ENCODE data around the gene PCYT1A.

DNA sequence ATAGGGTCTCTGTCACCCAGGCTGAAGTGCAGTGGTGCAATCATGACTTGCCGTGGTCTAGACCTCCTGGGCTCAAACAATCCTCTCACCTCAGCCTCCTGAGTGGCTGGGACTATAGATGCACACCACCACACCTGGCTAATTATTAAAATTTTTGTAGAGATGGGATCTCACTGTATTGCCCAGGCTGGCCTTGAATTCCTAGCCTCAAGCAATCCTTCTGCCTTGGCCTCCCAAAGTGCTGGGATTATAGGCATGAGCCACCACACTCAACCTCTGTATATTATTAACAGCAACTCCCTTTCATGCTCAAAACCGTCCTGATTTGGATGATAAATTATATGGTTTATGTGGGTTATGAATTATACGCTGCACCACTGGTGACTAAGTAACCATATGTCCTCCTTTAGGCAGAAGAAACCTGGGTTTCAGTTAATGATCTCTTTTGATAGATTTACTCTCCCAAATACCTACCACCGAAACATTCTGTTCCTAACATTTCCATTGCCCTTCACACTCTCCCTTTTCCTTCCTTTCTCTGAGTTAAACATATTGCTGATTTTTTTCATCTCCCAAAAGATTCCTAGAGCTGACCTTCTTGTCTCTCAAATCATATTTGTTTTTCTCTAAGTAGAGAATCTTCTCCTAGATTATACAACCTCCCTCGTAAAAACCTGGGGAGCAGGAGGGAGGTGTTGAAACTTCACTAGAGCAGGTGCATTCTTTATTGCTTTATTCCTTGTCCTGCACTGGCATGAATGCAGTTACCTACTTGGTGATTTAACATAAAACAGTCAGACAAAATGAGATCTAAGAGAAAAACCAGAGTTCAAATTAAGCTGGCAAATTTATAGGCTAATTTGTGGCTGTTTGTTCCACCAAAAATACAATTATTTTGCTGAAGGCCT is 32.9 kb downstream of the PCYT1A start:
- TF ChIP-seq, protein P1, sequence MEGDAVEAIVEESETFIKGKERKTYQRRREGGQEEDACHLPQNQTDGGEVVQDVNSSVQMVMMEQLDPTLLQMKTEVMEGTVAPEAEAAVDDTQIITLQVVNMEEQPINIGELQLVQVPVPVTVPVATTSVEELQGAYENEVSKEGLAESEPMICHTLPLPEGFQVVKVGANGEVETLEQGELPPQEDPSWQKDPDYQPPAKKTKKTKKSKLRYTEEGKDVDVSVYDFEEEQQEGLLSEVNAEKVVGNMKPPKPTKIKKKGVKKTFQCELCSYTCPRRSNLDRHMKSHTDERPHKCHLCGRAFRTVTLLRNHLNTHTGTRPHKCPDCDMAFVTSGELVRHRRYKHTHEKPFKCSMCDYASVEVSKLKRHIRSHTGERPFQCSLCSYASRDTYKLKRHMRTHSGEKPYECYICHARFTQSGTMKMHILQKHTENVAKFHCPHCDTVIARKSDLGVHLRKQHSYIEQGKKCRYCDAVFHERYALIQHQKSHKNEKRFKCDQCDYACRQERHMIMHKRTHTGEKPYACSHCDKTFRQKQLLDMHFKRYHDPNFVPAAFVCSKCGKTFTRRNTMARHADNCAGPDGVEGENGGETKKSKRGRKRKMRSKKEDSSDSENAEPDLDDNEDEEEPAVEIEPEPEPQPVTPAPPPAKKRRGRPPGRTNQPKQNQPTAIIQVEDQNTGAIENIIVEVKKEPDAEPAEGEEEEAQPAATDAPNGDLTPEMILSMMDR (conservative IDR thresholded peaks at IDR 0.05 in 1 of 2, IDR thresholded peaks at IDR 0.05 in 1 of 2; ENCODE audit: extremely low read depth in 1 of 2, insufficient read depth in 1 of 2, low read depth in 1 of 2, low read length in 2 of 2), result no peak
- no peak for TF ChIP-seq EZH2 (IDR thresholded peaks at IDR 0.05; ENCODE audit: borderline replicate concordance, low read length)

Measured in mammary epithelial cell (primary cell).